ENCODE data around the gene NHEJ1. TPM values are rescaled to one million over a fixed set of nuclear protein-coding genes. Genes with fewer than 3 reads are reported as not detected.
"Not testable (repeated sequence)": the region's sequence is repeated elsewhere in the genome, so short reads cannot be mapped to it uniquely, and the experiment has no call there.

Gene NHEJ1, protein sequence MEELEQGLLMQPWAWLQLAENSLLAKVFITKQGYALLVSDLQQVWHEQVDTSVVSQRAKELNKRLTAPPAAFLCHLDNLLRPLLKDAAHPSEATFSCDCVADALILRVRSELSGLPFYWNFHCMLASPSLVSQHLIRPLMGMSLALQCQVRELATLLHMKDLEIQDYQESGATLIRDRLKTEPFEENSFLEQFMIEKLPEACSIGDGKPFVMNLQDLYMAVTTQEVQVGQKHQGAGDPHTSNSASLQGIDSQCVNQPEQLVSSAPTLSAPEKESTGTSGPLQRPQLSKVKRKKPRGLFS
- polyA plus RNA-seq (ENCODE audit: insufficient read length in 3 of 3), result 10 to 100 TPM; 17.6 to 21.4 (median 19.6) TPM
- long read RNA-seq, donor 1, partial matches to known transcripts, result 0 of 1 reads
- long read RNA-seq, donor 1, other reads (novel, unspliced or antisense), result 0 of 1 reads
- long read RNA-seq, donor 2, transcript NHEJ1-201 (8 exons, 2,094 nt), result major isoform, 6 of 6 reads
- long read RNA-seq, donor 2, partial matches to known transcripts, result 0 of 6 reads
- long read RNA-seq, donor 2, other reads (novel, unspliced or antisense), result 0 of 6 reads
- long read RNA-seq, donor 3, partial matches to known transcripts, result 0 of 4 reads
- long read RNA-seq, donor 3, other reads (novel, unspliced or antisense), result 0 of 4 reads
- long read RNA-seq, donor 4, transcript NHEJ1-201 (8 exons, 2,094 nt), result major isoform, 5 of 5 reads
- long read RNA-seq, donor 4, partial matches to known transcripts, result 0 of 5 reads
- long read RNA-seq, donor 4, other reads (novel, unspliced or antisense), result 0 of 5 reads
- long read RNA-seq, donor 5, partial matches to known transcripts, result 0 of 3 reads
- long read RNA-seq, donor 5, other reads (novel, unspliced or antisense), result 0 of 3 reads
- long read RNA-seq, donor 6, transcript NHEJ1-201 (8 exons, 2,094 nt), result major isoform, 6 of 7 reads
- long read RNA-seq, donor 6, partial matches to known transcripts, result 0 of 7 reads
- long read RNA-seq, donor 6, other reads (novel, unspliced or antisense), result 0 of 7 reads
- long read RNA-seq, donor 7, partial matches to known transcripts, result 0 of 3 reads
- long read RNA-seq, donor 7, other reads (novel, unspliced or antisense), result 0 of 3 reads
- long read RNA-seq, donor 8, partial matches to known transcripts, result 0 of 4 reads
- long read RNA-seq, donor 8, other reads (novel, unspliced or antisense), result 0 of 4 reads
- long read RNA-seq, donor 9, partial matches to known transcripts, result 0 of 3 reads
- long read RNA-seq, donor 9, other reads (novel, unspliced or antisense), result 0 of 3 reads
- long read RNA-seq, donor 10, partial matches to known transcripts, result 0 of 2 reads
- long read RNA-seq, donor 10, other reads (novel, unspliced or antisense), result 0 of 2 reads
- long read RNA-seq, donor 11, transcript NHEJ1-201 (8 exons, 2,094 nt), result major isoform, 6 of 6 reads
- long read RNA-seq, donor 11, partial matches to known transcripts, result 0 of 6 reads
- long read RNA-seq, donor 11, other reads (novel, unspliced or antisense), result 0 of 6 reads
- long read RNA-seq, donor 12, transcript NHEJ1-201 (8 exons, 2,094 nt), result major isoform, 6 of 6 reads
- long read RNA-seq, donor 12, partial matches to known transcripts, result 0 of 6 reads
- long read RNA-seq, donor 12, other reads (novel, unspliced or antisense), result 0 of 6 reads
- long read RNA-seq, donor 13, result 0 reads
- long read RNA-seq, donor 14, result 0 reads
- long read RNA-seq, donor 15, transcript NHEJ1-201 (8 exons, 2,094 nt), result major isoform, 7 of 8 reads
- long read RNA-seq, donor 15, partial matches to known transcripts, result 0 of 8 reads
- long read RNA-seq, donor 15, other reads (novel, unspliced or antisense), result 0 of 8 reads
- long read RNA-seq, donor 16, partial matches to known transcripts, result 0 of 3 reads
- long read RNA-seq, donor 16, other reads (novel, unspliced or antisense), result 0 of 3 reads

DNA sequence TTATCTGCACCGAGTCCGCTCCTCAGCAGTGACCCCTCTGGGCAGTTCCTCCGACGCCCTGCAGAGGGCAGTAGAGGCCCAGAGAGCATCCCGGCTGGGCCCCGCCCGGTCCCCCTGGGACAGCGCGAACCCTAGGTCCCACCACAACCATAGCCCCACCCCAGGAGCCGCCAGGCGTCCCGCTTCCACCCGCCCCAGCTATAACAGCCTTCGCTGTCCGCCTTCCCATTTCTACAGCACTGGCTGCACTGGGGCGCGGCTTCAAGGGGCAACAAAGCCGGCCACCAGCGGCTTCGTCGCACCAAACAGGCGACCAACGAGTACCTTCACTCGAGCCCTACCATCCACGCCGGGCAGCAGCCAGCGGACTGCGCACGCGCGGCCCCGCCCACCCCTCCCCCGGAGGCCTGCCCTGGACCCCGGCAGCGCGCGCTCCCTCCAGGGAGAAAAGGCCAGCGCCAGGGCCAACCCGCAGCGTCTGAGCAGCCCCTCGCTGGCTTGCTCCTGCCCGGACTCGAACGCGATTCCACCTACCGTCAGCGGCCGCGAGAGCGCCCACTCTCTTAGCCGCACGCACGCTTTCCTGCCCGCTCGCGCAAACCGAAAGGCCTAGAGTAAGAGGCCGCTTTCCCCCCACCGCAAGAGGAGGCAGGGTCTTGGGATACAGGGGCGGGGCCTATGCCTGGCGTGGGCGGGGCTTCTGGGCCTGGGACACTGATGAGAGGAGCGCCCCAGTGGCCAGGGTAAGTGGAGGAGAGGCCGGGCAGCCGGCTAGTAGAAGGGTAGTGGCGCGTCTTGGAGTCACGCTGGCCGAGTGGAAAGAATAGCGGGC, at the start of gene NHEJ1:
Gene NHEJ1 (minus strand): TSS at position 630 of the 832 bp plus-strand sequence. CDS start 2,453 bp downstream, outside the sequence.
- DNase-seq, result peak; percentile 91

DNA sequence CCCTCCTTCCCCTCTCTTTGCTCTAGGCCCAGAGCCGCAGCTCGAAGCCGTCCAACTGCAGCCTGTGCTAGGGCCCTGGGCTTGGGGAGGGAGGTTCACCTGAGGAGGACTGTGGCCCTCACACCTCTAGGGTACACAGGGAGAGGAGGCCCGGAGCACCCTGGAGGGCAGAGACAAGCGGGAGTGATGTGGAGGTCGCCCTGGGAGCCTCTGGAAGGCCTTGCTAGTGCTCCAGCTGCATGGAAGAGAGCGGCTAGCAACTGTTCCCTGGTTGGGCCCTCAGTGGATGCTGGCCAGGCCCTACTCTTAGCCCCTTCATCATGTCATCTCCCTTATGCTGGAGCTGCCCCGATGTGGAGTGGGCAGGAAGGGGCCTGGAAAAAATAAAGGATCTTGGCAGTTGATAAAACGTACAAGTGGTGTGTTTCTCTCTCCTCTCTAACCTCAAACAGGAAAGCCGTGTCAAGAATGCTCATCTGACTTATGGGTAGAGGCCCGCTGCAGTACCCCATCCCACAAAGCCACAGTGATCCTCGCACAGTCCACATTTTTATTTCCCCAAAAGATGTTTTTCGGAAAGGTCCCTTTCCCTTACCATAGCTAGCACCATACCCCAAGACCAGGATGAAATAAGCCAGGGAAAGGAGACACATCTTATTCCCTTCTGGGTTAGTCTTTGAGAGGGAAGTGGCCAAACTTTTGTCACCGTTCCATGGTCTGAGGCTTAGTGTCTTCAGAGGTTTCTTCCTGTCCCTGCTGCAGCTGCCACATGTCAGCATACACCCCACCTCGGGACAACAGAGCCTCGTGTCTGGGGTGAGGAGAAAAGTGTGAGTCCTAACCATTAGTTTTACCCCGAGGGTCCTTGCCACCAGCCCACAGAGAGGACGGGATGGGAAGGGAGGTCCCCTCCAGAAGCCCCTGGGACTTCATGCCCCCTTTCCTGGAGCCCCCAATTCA, 48.9 kb upstream of the NHEJ1 start:
- DNase-seq, result no peak

DNA sequence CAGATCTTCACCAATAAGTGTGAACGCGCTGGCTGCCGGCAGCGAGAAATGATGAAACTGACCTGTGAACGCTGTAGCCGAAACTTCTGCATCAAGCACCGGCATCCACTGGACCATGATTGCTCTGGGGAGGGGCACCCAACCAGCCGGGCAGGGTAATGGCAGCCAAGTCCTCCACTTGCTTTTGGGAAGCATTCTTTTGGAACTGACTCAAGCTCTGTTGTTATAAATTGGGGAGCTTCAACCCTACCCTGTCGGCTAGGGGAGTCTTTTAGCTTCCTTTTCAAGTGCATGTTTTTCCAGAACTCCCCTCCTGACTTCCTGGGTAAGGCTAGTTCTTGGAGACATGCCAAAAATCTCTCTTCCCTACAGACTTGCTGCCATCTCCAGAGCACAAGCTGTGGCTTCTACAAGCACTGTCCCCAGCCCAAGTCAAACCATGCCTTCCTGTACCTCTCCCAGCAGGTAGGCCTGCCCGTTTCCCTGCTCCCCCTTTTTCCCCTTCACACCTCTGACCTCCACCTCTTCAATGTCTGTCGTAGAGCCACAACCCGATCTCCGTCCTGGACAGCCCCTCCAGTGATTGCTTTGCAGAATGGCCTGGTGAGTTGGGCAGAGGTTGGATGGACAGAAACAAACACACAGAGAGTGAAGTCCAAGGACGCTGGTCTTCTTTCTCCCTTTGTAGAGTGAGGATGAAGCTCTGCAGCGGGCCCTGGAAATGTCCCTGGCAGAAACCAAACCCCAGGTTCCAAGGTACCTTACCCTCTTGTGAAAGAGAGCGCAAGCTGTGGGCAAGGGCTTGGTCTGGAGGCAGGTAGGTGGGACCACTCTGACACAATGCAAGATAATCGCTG, 47.5 kb upstream of the NHEJ1 start:
- no peak for DNase-seq

DNA sequence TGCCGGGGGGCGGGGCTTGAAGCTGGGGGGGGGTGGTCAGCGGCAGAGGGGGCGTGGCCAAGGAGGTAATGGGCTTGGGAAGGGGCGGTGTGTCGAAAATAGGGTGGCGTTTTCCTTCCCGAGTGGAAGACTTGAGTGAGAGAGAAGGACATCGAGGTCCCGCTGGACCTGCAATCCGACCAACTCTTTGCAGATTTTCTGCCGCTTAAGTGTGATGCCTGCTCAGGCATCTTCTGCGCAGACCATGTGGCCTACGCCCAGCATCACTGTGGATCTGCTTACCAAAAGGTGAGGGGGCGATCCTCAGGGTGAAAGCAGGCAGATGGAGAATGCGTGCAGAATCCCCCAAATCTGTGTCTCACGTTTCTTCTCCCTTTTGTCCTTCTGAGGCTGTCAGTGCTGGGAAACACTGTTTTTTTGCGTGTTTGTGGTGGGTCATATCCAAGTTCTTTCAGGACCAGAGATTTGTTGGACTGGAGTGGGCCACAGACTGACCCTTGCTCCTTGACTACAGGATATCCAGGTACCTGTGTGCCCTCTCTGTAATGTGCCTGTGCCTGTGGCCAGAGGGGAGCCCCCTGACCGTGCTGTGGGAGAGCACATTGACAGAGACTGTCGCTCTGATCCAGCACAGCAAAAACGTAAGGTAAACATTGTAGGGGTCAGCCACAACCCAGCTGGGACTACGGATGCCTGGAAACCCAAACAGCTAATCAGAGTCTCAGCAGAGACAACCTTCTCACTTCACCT, 46.7 kb upstream of the NHEJ1 start:
- no peak for DNase-seq

DNA sequence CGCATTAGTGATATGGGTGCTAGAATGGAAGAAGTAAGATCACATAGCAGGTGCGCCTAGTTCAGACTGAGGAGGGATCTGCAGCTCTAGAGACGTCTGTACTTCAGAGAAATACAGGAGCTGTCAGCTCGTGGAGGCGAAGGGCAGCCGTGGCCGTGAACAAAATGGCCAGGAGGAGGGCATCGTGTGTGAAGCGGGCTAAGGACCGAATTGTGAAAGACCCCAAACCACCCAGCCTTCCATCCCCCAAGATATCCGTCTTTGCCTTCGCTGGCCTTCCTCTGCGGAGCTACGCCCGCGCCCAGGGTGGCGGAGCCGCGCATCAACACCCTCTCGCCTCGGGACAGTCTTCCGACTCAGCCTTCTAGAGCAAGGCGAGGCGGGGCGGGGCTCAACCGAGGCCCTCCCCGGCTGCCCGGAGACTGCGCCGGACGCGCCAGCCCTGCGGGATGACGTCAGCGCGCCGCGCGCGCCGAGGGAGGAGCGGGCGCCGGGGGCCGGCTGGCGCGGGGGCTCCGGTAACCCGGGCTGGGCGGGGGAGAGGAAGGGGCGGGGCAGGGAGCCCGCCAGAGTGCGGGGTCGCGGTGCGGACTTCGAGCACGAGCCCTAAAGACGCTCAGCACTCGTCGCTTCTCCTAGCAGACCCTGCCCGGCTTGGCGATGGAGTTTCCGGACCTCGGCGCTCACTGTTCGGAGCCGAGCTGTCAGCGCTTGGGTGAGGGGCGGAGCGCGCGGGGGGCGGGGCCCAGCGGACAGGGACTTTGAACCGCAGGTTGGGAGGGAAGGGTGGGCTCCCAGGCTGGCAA, 45.9 kb upstream of the NHEJ1 start, which contains the start of gene ZFAND2B:
Gene ZFAND2B (plus strand): TSS at position 455 of the 806 bp plus-strand sequence. CDS start 206 bp downstream, at position 661.
- DNase-seq, result peak; percentile 96

DNA sequence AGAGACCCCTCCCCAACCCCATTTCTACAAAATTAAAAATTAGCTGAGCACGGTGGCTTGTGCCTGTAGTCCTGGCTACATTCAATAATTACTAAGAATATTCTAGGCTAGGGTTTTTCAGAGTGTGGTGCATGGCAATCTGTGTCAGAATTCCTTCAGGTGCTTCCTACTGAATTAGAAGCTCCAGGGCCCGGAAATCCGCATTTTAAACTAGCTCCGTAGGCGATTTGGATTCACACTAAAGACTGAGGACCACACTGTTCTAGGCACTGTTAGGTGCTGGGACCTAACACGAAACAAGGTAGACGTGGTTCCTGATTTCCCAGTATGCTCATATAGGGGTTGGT, 45.3 kb upstream of the NHEJ1 start:
- no peak for DNase-seq

DNA sequence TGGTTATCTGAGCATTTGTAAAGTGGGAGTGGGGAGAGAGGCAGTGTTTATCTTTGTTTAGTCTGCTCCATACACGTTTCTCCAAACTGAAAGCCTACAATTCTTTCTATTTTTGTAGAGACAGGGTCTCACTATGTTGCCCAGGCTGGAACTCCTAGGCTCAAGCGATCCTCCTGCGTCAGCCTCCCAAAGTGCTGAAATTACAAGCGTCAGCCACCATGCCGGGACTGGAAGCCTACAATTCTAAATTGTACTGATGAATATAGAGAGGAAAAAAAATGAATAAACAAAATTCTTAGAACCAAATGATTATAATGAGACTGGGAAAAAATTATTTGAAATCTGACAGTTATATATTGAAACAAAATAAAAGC, 44.5 kb upstream of the NHEJ1 start:
- DNase-seq, result no peak

DNA sequence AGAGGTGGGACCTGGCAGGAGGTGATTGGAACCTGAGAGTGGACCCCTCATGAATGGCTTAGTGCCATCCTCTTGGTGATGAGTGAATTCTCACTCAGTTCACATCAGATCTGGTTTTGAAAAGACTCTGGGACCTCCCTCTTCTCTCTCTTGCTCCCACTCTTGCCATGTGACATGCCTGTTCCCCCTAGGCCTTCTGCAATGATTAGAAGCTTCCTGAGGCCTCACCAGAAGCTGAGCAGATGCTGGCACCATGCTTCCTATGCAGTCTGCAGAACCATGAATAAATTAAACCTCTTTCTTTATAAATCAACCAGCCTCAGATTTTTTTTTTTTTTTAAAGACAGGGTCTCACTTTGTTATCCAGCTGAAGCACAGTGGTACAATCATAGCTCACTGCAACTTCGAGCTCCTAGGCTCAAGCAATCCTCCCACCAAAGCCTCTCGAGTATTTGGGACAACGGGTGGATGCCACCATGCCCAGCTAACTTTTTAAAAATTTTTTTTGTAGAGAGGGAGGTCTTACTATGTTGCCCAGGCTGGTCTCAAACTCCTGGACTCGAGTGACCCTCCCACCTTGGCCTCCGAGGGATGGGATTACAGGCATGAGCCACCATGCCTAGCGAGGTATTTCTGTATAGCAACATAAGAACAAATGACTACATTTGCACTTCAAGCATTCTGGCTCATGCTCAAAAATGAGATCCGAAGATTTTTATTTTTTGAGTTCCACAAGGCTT, 44.0 kb upstream of the NHEJ1 start:
- DNase-seq, result no peak

DNA sequence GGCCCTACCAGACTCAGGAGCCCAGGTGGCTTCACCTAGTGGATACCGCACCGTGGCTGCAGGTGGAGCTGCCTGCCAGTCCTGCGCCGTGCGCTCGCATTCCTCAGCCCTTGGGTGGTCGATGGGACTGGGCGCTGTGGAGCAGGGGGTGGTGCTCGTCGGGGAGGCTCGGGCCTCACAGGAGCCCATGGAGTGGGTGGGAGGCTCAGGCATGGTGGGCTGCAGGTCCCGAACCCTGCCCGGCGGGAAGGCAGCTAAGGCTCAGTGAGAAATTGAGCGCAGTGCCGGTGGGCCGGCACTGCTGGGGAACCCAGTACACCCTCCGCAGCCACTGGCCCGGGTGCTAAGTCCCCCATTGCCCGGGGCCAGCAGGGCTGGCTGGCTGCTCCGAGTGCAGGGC, 40.7 kb upstream of the NHEJ1 start:
- DNase-seq, result not testable (repeated sequence)

DNA sequence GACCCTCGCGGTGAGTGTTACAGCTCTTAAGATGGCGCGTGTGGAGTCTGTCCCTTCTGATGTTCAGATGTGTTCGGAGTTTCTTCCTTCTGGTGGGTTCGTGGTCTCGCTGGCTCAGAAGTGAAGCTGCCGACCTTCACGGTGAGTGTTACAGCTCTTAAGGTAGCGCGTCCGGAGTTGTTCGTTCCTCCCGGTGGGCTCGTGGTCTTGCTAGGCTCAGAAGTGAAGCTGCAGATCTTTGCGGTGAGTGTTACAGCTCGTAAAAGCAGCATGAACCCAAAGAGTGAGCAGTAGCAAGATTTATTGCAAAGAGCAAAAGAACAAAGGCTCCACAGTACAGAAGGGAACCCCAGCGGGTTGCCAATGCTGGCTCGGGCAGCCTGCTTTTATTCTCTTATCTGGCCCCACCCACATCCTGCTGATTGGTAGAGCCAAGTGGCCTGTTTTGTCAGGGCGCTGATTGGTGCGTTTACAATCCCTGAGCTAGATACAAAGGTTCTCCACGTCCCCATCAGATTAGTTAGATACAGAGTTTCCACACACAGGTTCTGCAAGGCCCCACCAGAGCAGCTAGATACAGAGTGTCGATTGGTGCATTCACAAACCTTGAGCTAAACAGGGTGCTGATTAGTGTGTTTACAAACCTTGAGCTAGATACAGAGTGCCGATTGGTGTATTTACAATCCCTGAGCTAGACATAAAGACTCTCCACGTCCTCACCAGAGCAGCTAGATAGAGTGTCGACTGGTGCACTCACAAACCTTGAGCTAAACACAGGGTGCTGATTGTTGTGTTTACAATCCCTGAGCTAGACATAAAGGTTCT, 40.1 kb upstream of the NHEJ1 start:
- DNase-seq, result not testable (repeated sequence)

DNA sequence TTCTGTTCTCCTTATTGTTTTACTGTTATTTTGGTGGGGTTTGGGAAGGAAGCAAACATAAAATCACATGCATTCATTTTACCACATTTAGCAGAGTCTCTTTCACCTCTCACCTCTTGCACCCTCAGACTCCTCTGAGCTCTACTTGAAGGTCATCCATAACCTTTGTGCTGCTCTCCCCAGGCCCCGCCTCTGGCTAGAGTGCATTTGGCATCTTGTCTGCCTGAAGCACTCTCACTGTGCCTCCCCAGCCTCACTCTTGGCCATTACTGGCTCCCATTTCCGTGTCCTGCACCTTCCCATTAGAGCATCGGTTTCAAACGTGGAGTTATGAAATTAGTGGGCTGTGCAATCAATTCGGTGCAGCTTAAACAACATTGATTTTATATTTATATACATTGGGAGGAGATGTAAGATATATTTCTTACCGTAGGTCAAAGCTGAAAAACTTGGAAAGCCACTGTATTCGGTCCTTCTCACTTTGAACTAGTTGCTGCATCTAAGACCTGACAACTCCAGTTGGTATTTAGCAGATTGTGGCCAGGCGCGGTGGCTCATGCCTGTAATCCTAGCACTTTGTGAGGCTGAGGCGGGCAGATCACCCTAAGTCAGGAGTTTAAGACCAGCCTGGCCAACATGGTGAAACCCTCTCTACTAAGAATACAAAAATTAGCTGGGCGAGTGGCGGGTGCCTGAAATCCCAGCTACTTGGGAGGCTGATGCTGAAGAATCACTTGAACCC, 39.0 kb upstream of the NHEJ1 start:
- DNase-seq, result no peak

DNA sequence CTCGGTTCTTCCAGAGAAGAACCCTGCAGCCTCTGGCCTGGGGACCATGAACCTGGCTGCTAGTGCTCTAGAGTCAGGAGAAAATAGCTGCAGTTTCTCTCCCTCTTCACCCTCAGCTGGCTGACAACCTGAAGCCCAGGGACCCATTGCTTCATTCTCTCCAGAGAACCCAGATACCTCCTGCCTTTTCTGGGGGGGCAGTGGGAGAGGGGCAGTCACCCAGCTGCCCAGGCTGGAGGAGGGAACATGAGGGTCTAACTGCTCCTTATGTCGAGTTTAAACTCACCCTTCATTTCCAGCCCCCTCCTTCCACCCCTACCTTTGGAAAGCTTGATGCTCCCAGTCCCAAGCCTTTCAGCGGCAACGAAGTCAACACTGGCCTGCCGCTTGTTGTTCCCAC, 38.4 kb upstream of the NHEJ1 start:
- no peak for DNase-seq

DNA sequence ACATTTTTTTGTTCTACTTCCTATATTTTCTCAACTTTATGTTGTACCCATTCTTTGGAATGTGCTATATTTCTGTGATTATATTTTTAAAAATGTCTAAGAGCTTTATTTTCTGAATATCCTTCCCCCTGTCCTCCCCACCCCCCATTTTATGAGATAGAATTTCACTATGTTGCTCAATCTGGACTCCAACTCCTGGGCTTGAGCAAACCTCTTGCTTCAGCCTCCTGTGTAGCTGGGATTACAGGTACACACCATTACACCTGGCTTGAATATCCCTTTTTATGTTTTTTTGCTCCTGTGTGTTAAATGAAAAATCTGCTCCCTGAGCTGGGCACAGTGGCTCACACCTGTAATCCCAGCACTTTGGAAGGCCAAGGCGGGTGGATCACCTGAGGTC, 36.8 kb upstream of the NHEJ1 start:
- no peak for DNase-seq
